Coronary artery (tissue), 2 donors: Measurements from ENCODE around the gene SEC61A1.

Source experiments
- DNase-seq: peaks from one replicate; pipeline ENCODE4 v3.0.0-alpha.2; 2017; ENCODE audit warnings: low spot score
- H3K27ac ChIP-seq, 2 donors: fragments of 200-600 bp; sonication (generic); one replicate each; pipeline ENCODE4 v1.5.1; 2016 to 2019
- H3K4me3 ChIP-seq: fragments of 200-600 bp; sonication (generic); 2 replicates; pipeline ENCODE4 v1.5.1; 2016; ENCODE audit warnings: mild to moderate bottlenecking, moderate library complexity
- TF ChIP-seq, protein P1 (sequence below): fragments of 200-600 bp; sonication (generic); IDR thresholded peaks from one replicate; pipeline ENCODE4 v1.5.1; 2019; ENCODE audit warnings: antibody characterized with exemption

SEC61A1 gene

DNA sequence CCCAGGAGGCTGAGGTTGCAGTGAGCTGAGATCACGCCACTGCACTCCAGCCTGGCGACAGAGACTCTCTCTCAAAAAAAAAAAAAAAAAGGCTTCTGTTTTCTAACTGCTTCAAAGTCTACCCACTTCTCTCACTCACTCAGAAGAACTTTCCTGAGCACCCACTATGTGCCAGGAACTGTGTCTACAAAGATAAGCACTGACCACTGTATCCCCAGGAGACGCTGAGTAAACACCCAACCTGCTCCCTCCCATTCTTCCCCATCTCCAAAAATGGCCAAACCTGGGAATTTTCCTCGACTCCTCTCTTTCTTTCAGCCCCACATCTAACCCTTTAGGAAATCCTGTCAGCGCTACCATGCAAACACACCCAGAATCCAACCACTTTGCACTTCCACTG, 58.9 kb downstream of the SEC61A1 start:
- Histone ChIP-seq H3K27ac (no peak overlapping the region), H3K4me3 (no peak overlapping the region)
- TF ChIP-seq, protein P1, sequence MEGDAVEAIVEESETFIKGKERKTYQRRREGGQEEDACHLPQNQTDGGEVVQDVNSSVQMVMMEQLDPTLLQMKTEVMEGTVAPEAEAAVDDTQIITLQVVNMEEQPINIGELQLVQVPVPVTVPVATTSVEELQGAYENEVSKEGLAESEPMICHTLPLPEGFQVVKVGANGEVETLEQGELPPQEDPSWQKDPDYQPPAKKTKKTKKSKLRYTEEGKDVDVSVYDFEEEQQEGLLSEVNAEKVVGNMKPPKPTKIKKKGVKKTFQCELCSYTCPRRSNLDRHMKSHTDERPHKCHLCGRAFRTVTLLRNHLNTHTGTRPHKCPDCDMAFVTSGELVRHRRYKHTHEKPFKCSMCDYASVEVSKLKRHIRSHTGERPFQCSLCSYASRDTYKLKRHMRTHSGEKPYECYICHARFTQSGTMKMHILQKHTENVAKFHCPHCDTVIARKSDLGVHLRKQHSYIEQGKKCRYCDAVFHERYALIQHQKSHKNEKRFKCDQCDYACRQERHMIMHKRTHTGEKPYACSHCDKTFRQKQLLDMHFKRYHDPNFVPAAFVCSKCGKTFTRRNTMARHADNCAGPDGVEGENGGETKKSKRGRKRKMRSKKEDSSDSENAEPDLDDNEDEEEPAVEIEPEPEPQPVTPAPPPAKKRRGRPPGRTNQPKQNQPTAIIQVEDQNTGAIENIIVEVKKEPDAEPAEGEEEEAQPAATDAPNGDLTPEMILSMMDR = no peak
- DNase-seq = no peak

GRCh38 chr3:128112357-128112968, 60.2 kb downstream of the SEC61A1 start:
- no peak for DNase-seq
- TF ChIP-seq, protein P1 = no peak
- no peak overlapping the region for H3K4me3 ChIP-seq
- H3K27ac ChIP-seq = peak overlapping the region; percentile 23 to 48

DNA sequence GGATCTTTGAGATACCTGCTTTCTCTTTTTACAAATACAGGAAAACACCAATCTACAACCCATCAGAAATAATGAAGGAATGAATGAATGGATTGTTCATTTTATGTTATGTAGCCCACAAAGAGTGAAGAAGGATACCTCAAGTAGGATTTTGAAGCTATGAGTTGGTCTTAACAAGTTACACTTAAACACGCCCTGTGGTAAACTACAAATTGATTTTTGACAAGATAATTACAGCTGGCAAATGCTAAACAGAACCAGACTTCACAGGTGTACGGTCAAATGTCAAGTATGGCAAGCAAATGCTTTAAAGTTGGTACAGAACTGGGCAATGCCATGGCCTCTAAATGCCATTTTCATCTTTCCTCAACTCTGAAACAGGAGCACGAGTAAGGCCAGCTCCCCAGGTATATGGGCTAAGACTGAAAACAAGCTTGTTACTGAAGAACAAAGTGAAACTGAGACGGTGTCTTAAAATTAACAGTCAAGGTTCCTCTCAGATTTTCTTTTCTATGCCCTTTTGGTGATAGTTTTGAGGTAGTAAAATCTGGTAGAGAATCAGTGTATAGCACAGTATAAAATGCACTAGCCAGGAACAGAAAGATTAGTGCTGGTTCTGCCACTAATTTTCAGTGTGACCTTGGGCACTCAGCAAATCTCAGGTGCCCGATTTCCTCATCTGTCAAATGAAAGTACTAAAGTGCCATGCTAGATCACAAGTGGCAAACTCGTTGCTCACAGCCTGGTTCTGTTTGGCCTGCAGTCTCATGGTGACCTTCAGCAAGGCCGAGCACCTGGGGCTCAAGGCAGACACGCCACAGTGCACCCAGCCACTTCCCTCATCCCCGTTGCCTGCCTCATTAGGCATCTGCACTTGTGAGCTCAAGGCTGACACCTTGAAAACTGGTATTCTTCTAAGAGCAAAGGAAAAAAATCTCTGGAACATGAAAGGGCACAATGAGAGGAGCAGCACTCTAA, 61.9 kb downstream of the SEC61A1 start:
- TF ChIP-seq, protein P1 = no peak
- Histone ChIP-seq H3K27ac (no peak overlapping the region), H3K4me3 (no peak overlapping the region)
- DNase-seq = no peak
